ENCODE data around the gene SRSF3. TPM values are rescaled to one million over a fixed set of nuclear protein-coding genes. Genes with fewer than 3 reads are reported as not detected.
A peak's percentile ranks its signal among the peaks of the same experiment; 100 is the strongest.

Gene SRSF3
- total and polyA plus RNA-seq, 9 of the 15 experiments (the other 6 are each of a cell fraction or from before 2014, with no cell fraction given) = 337 to 1,200 (median 518) TPM

- TF ChIP-seq DMBX1 (CRISPR knock-in tag; IDR thresholded peaks at IDR 0.05; ENCODE audit: borderline replicate concordance) = no peak
- TF ChIP-seq TRIM24 (IDR thresholded peaks at IDR 0.05) = no peak
- no peak for TF ChIP-seq HDAC8 (tag; IDR thresholded peaks at IDR 0.05)
- TF ChIP-seq CBFA2T3 (IDR thresholded peaks at IDR 0.05) = peak; percentile 41
- no peak for TF ChIP-seq KLF1 (tag; IDR thresholded peaks at IDR 0.05)
- TF ChIP-seq SRSF7 (optimal IDR thresholded peaks at IDR 0.05; ENCODE audit: low read depth, low read length) = no peak
- TF ChIP-seq ZBTB40 (IDR thresholded peaks at IDR 0.05) = no peak
- TF ChIP-seq ZBTB40 (CRISPR knock-in tag; IDR thresholded peaks at IDR 0.05) = no peak
- no peak for TF ChIP-seq ZNF224 (CRISPR knock-in tag; IDR thresholded peaks at IDR 0.05)
Observed at GRCh38 chr6:36578431-36578830, 15.7 kb upstream of the SRSF3 start (continued).
